ENCODE results near the gene WNT11.

WNT11 gene

DNA sequence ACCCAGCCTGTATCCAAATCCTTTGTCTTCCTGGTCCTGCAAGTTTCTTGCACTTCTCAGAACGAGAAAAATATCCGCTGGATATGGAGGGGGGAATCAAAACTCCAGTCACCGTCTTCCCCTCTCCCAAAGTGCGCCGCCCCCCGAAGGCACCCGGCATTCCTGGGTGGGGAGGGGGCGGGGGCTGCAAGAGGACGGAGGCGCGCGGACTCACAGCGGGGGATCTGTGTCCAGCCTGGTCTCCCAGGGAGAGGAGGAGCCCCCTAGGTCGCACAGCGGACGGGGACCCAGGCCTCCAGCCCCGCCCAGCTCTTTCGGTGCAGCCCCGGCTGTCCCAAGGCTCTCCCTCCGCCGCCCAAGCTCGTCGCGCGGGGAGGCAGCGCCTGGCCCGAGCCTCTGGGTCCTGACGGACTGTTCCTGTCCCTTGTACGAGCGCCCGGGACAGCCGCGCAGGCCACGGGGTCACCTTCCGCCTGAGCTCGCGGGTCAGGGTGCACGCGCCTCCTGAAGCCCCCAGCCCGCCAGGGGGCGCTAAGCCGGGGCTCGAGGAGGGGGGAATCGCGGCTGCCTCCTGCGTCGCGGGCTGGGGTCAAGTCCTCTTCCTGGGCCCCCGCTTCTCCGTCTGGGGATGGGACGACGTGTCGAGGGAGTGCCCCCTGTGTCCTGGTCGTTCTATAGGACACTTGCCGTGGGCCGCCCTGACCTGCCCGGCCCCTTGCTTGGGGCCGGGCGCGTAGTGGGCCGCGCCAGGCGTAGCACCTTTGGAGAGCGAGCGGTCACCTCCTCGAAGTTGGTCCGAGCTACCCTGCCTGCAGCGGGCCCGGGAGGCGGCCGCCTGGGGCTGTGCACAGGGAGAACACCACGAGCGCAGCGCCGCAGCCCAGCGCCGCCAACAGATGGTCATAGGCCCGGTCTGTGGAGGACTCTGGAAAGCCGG lies 2.4 kb upstream of the WNT11 start:
- Histone ChIP-seq H3K36me3 (no peaks in the 10 kb centered on the region), H3K9me3 (no peaks in the 10 kb centered on the region), H3K4me1 (peaks cover 5% of the 10 kb centered on the region), H3K27me3 (peaks cover 54% of the 10 kb centered on the region), H3K4me3 (ENCODE audit: low read depth, low read length) (peak overlapping the region; percentile 80)
- TF ChIP-seq, protein P1, sequence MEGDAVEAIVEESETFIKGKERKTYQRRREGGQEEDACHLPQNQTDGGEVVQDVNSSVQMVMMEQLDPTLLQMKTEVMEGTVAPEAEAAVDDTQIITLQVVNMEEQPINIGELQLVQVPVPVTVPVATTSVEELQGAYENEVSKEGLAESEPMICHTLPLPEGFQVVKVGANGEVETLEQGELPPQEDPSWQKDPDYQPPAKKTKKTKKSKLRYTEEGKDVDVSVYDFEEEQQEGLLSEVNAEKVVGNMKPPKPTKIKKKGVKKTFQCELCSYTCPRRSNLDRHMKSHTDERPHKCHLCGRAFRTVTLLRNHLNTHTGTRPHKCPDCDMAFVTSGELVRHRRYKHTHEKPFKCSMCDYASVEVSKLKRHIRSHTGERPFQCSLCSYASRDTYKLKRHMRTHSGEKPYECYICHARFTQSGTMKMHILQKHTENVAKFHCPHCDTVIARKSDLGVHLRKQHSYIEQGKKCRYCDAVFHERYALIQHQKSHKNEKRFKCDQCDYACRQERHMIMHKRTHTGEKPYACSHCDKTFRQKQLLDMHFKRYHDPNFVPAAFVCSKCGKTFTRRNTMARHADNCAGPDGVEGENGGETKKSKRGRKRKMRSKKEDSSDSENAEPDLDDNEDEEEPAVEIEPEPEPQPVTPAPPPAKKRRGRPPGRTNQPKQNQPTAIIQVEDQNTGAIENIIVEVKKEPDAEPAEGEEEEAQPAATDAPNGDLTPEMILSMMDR (IDR thresholded peaks at IDR 0.05; ENCODE audit: low read depth, low read length) = peak; percentile 84
- DNase-seq = peak; percentile 84

DNA sequence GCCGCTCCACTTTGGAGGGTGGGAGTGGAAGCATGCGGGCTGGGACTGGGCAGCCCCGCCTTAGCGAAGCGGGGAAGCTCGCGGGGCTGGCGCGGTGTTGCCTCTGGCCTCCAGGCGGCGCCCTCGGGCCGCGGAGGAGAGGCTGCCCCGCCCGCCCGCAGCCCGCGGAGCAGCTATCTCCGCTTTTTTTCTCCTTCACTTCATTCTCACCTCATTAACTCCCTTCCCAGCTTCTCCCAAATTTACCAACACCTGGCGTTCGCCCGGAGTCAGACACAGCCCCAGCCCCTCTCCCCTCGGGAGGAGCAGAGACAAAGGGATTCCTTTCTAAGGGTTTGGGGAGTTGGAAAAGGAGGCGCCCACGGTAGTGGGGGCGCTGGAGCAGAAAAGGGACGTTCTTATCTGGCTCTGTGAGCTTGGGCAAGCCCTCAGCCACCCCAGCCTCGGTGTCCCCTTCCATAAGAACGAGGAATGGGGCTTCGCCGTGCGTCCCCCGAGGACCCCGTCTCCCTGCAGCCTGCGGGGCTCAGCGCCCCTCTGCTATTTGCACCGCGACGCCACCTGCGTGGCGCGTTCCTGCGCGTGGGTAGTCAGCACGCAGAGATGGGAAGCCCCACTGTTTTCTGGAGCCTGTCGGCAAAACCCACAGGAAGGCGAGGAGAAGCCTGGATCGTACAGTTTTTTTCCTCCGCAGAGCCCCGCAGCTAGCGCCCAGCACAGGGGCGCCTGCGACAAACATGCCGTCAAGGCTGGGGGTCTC lies 1.5 kb upstream of the WNT11 start:
- peak; percentile 86 for DNase-seq
- peaks cover 54% of the 10 kb centered on the region for H3K27me3 ChIP-seq
- H3K4me3 ChIP-seq (ENCODE audit: low read depth, low read length) = peak overlapping the region; percentile 80
- H3K9me3 ChIP-seq = no peaks in the 10 kb centered on the region
- TF ChIP-seq, protein P1 (IDR thresholded peaks at IDR 0.05; ENCODE audit: low read depth, low read length) = peak; percentile 90
- peaks cover 5% of the 10 kb centered on the region for H3K4me1 ChIP-seq
- no peaks in the 10 kb centered on the region for H3K36me3 ChIP-seq

DNA sequence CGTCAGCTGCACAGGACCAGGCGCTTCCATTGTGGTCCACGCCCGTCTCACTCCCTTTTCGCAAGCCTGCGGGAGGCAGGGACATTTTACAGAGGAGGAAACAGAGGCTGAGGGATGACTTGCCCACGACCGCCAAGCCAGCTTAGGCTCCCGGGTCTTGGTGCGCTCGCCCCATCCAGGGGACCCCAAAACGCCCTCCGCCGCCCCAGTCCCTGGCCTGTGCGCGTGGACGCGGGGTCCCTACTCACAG lies 300 bp downstream of the WNT11 start:
- DNase-seq = no peak
- Histone ChIP-seq H3K27me3 (peaks cover 41% of the 10 kb centered on the region), H3K9me3 (no peaks in the 10 kb centered on the region), H3K36me3 (no peaks in the 10 kb centered on the region), H3K4me1 (peaks cover 5% of the 10 kb centered on the region), H3K4me3 (ENCODE audit: low read depth, low read length) (peak overlapping the region; percentile 19; the same call in 1 of the 2 replicates)
- TF ChIP-seq, protein P1 (IDR thresholded peaks at IDR 0.05; ENCODE audit: low read depth, low read length) = no peak

DNA sequence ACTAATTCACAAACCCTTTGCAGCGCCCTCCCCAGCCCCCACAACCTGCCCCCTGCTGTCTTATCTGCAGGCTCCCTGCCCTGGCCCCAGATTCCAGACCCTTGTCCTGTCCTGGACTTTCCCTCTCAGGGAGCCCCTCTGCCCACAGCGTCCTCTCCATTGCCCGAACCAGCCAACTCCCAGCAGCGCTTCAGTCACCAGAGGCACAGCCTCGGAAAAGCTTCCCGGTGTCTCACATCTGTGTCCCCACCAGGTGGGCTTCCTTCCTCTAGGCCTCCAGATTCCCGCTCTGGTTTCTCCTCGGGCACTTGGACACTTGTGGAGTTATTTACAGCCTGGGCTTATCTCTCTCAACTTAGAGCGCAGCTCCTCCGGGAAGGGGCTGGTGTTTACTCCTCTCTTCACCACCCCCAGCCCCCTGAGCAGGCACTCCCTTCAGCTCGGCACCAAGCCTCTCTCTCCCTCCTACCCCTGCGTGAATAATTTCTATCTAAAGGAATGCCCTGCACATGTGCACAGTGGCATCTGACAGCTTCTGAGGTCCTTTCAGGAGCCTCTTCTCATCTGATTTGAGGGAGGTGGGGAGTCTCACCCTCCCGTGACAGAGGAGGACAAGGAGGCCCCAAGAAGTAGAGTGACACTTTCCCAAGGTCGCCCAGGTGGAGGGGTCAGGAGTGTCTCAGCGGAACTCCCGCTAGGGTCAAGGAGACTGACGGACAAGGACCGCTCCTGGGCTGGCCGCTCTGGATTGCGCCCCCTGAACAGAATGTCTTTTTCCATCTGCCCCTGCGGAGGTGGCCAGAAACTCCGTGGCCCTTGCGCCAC lies 838 bp downstream of the WNT11 start:
- H3K9me3 ChIP-seq = no peaks in the 10 kb centered on the region
- no peak overlapping the region; the same call in 1 of the 2 replicates for H3K4me3 ChIP-seq (ENCODE audit: low read depth, low read length)
- TF ChIP-seq, protein P1 (IDR thresholded peaks at IDR 0.05; ENCODE audit: low read depth, low read length) = no peak
- H3K4me1 ChIP-seq = peaks cover 5% of the 10 kb centered on the region
- H3K36me3 ChIP-seq = no peaks in the 10 kb centered on the region
- H3K27me3 ChIP-seq = peaks cover 36% of the 10 kb centered on the region
- DNase-seq = no peak

DNA sequence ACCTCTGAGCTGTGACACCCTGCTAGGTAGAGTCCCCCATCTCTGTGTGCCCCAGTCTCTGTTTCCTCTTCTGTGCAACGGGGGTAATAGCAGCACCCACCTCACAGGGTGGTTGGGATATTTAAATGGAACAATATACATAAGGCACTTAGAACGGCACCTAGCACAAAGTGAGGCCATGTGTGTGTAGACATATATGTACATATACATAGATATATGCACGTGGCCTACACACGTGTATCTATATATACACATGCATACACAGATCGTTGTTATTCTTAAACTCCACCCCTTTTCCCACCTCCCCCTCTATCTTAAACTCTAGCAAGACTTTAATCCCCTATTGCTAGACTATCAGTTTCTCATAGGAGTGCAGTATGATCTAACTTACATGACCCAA lies 2.4 kb downstream of the WNT11 start:
- Histone ChIP-seq H3K36me3 (no peaks in the 10 kb centered on the region), H3K4me1 (peaks cover 5% of the 10 kb centered on the region), H3K4me3 (ENCODE audit: low read depth, low read length) (no peak overlapping the region), H3K27me3 (peaks cover 31% of the 10 kb centered on the region), H3K9me3 (no peaks in the 10 kb centered on the region)
- DNase-seq = no peak
- TF ChIP-seq, protein P1 (IDR thresholded peaks at IDR 0.05; ENCODE audit: low read depth, low read length) = no peak

Data from BE2C (cell line).